AG04449 (cell line): ENCODE measurements around the gene CACTIN.
"Not testable (repeated sequence)": the region's sequence is repeated elsewhere in the genome, so short reads cannot be mapped to it uniquely, and the experiment has no call there.

Experiments used
- CTCF ChIA-PET: fragments of 350-600 bp; formaldehyde crosslinking; extraction: SDS; loops from one replicate; lab custom pipeline; 2021; ENCODE audit warnings: antibody characterized with exemption; lab: Yijun Ruan, JAX
- POLR2A ChIA-PET: fragments of 400-600, 350-600 bp; formaldehyde crosslinking; extraction: SDS; loops from one replicate; lab custom pipeline; 2020; ENCODE audit warnings: antibody characterized with exemption, inconsistent platforms; lab: Yijun Ruan, JAX
- DNase-seq: peaks from one replicate; pipeline ENCODE4 v3.0.0-alpha.2; 2010; ENCODE audit warnings: low read depth, low spot score
- H3K4me3 ChIP-seq: 2 replicates; pipeline ENCODE4 v1.5.1; 2011; ENCODE audit warnings: low read depth, mild to moderate bottlenecking, control low read depth, low read length
- CTCF ChIP-seq: IDR thresholded peaks from one replicate; pipeline ENCODE4 v1.5.1; 2011; ENCODE audit warnings: mild to moderate bottlenecking, moderate library complexity, low read length, control low read depth, inconsistent platforms; ENCODE audit not compliant: insufficient read depth; ENCODE audit errors: missing control alignments

CACTIN gene

GRCh38 chr19:3632098-3632497, 5.5 kb upstream of the CACTIN start:
- TF ChIP-seq CTCF, result no peak
- CTCF ChIA-PET, result no interaction called here
- no peak for DNase-seq
- H3K4me3 ChIP-seq, result no peak overlapping the region
- POLR2A ChIA-PET, result no interaction called here

GRCh38 chr19:3631053-3631861, 4.7 kb upstream of the CACTIN start:
- H3K4me3 ChIP-seq, result no peak overlapping the region
- ChIA-PET CTCF (no interaction called here), POLR2A (no interaction called here)
- DNase-seq, result no peak
- no peak for TF ChIP-seq CTCF

GRCh38 chr19:3628766-3629165, 2.2 kb upstream of the CACTIN start:
- ChIA-PET POLR2A (interaction anchor here (1.4 kb wide), 1 partner anchor 27 kb away, joined by 3 read pairs; no protein-coding TSS in a partner anchor), CTCF (interaction anchor here (1.2 to 2.1 kb wide), 2 partner anchors 11 to 27 kb away, joined by 3 to 4 read pairs; no protein-coding TSS in a partner anchor)
- not testable (repeated sequence) for H3K4me3 ChIP-seq, DNase-seq

GRCh38 chr19:3627351-3627723, 747 bp upstream of the CACTIN start:
- POLR2A ChIA-PET, result no interaction called here
- H3K4me3 ChIP-seq, result peak overlapping the region; percentile 44
- TF ChIP-seq CTCF, result no peak
- CTCF ChIA-PET, result interaction anchor here (0.9 to 1.2 kb wide), 2 partner anchors 9 to 19 kb away, joined by 3 read pairs; no protein-coding TSS in a partner anchor
- no peak for DNase-seq

- TF ChIP-seq CTCF, result no peak
- CTCF ChIA-PET, result interaction anchor here (1.3 kb wide), 2 partner anchors 18 to 81 kb away, joined by 3 to 4 read pairs; no protein-coding TSS in a partner anchor
Measured at GRCh38 chr19:3625996-3626472, 556 bp downstream of the CACTIN start.

GRCh38 chr19:3623716-3624115, 2.9 kb downstream of the CACTIN start:
- H3K4me3 ChIP-seq, result no peak overlapping the region
- CTCF ChIA-PET, result interaction anchor here (0.9 to 1.4 kb wide), 3 partner anchors 47 to 78 kb away, joined by 3 read pairs; partner anchors contain the start of gene MFSD12

More at GRCh38 chr19:3625996-3626472, 556 bp downstream of the CACTIN start:
- POLR2A ChIA-PET, result no interaction called here
- no peak for DNase-seq
- H3K4me3 ChIP-seq, result peak overlapping the region; percentile 79

More at GRCh38 chr19:3623716-3624115, 2.9 kb downstream of the CACTIN start:
- POLR2A ChIA-PET, result no interaction called here
- no peak for DNase-seq
- TF ChIP-seq CTCF, result no peak
